GM18867 (cell line): ENCODE measurements around the gene VGLL4.
A peak's percentile ranks its signal among the peaks of the same experiment; 100 is the strongest.
"Not testable (repeated sequence)": the region's sequence is repeated elsewhere in the genome, so short reads cannot be mapped to it uniquely, and the experiment has no call there.

Experiments
- ATAC-seq: cut with Tn5 transposase; IDR thresholded peaks from one replicate; pipeline ENCODE4 v1.9.1; 2021; ENCODE audit warnings: mild to moderate bottlenecking, moderate library complexity; ENCODE audit not compliant: unreplicated experiment

Gene VGLL4

DNA sequence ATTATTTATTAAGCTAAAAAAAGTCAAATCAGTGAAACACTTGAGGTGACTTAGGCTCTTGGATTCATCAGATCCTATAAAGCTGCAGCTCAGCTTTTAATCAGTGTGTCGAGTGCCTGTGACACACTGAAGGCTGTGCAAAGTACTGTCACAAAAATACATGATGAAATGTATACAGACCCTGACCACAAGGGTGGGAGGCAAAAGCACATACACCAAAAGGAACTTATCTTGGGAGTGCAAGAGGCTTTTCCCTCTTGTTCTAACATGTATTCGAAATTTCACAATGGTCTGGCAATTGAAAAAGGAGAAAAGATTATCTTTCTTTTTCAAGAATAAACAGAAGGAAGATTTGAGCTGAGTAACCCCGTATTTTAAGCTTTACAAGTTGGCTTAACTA is 35.9 kb downstream of the VGLL4 start:
- ATAC-seq, result no peak

DNA sequence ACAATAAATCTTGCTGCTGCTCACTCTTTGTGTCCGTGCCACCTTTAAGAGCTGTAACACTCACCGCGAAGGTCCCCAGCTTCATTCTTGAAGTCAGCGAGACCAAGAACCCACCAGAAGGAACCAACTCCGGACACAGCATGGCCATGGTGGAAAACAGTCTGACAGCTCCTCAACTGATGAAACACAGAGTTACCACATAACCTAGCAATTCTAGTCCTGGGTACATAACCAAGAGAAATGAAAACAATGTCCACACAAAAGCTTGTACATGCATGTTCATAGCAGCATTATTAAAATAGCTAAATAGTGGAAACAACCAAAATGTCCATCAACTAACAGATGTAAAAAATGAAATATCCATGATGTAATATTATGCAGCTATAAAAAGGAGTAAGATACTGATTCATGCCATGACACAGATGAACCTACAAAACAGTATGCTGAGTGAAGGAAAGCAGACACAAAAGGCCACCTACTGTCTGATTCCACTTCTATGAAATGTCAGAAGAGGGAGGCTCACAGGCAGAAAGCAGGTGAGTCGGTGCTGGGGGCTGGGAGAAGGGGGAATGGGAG is 36.8 kb downstream of the VGLL4 start:
- no peak for ATAC-seq

GRCh38 chr3:11606090-11606784 is 37.5 kb downstream of the VGLL4 start:
- no peak for ATAC-seq

DNA sequence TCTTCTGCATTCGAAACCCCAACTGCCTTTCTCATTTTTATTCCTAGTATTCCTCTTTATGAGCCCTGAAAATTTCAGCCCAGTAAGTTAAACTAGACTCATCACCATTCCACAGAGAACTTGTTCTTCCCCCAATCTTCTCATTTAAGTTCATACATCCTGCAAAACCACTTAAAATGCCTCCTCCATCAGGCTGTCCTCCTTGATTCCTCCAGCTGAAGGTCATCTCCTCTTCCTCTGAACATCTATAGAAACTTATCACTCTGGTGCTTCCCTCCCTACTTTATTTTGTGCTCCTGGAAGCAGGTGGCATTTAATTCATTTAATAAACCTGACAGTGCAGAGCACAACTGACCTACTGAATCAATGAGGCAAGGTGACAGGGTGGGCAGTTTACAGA is 38.3 kb downstream of the VGLL4 start:
- ATAC-seq, result no peak

GRCh38 chr3:11604139-11604892 is 39.4 kb downstream of the VGLL4 start:
- ATAC-seq, result no peak

- no peak for ATAC-seq
Measured at GRCh38 chr3:11603628-11604027, 40.1 kb downstream of the VGLL4 start.

- ATAC-seq, result no peak
Measured at GRCh38 chr3:11602886-11603527, 40.7 kb downstream of the VGLL4 start.

DNA sequence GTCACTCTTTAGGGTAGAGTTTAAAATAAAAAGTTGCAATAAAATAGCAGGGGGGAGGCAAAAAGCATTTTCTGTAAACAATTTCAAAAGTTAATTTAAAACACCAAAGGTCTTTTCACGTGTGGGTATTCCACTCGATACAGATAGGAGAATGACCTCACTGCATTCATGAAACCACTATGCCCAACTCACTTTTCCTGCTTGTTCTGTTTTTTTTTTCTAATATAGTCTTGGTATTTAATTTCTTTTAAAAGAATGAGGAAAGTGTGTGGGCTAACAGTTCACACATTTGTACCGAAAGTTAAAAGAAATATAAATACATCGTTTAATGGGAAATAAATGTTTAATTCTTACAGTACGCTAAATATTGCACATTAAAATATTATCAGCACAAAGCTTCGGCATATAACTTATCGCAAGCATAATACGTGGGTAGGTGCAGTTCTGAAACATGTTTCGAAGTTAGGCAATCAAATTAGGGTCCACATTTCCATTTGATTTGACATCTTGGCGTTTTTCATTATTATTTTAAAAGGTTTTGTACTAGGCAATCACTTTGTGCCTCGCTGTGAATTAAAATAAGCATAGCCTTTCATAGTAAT is 41.4 kb downstream of the VGLL4 start:
- ATAC-seq, result no peak

- ATAC-seq, result peak; percentile 89
Measured at GRCh38 chr3:11601446-11602238, 42.1 kb downstream of the VGLL4 start.

DNA sequence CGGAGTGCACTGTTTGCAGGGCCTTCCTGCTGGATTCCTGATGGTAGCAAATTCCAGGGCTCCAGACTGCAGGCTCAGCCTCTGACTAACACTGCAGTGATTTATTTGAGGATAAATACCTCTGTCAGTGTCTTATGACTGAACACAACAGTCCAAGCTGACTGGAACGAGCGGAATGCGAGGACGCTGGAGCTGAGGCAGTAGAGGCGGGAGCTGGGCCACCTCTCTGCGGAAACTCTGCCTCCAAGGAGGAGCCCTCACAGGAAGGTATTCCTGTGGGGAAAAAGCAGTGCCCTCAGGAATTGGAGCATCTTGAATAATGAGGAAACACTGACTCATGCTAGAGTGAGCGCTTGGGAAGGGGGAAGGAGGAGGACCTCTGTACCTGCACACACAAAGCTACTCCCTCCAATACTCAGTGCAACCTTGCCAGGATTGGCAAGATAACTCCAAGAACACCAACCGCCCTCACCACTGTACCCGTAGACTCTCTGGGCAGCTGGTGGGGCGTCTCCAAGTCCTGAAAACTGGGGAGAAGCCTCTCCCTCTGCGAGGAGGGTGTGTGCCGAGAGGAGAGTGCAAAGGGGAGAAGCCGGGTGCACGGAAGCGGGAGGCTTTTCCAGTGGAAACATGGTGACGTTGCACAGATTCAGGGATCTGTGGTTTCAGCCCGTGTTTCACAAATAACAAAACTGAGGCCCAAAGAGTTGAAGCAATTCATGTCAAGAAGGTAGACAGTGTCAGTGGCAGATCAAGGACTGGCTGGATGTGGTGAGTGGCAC is 43.0 kb downstream of the VGLL4 start:
- no peak for ATAC-seq

DNA sequence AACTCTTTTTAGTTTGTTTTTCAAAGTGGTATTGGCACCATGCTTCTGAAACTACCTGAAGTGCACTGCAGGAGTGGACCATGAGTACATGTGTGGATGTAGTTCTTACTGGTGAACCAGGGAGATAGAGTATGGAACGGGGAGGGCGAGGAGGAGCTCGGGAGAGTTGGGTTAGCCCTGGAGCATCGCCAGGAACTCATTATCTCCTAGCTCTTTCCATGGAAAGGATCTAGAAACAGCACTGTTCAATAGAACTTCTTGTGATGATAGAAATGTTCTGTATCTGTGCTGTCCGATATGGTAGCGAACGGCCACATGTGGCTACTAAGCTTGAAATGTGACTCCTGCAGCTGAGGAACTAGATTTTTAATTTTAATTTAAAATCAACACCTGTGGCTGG is 47.3 kb downstream of the VGLL4 start:
- ATAC-seq, result no peak

GRCh38 chr3:11595024-11595423 is 48.7 kb downstream of the VGLL4 start:
- not testable (repeated sequence) for ATAC-seq

DNA sequence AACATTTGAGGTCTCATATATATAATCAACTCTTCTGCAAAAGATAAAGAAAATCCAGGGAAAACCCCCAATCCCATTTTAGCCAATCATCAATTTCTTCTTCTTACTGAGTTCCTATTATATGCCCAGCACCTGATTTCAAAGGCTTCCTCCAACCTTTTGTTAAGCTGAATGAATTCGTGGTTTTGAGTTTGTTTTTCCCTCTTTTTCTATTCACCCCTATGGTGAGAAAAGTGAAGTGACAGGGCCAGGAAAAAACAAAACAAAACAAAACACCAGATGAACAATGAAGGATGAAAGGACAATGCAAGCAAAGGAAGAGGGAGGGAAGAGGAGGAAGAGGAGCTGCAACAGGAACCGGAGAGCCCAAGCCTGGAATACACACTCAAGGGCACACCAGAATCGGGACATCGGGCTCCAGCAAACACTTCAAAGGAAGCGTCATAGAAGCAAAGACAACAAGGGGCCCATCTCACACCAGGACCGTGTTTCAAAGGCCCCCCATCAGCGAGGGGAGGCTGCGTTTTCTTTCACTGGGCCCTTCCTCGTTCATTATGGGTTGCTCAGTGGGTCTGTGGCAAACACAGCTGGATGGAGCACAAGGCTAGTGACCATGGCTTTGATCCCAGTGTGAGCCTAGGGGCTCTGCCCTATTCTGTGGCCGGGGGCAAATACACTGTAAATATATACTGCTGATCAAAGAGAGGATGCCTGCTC is 50.2 kb downstream of the VGLL4 start:
- ATAC-seq, result no peak

- ATAC-seq, result no peak
Measured at GRCh38 chr3:11592445-11593298, 51.0 kb downstream of the VGLL4 start.

DNA sequence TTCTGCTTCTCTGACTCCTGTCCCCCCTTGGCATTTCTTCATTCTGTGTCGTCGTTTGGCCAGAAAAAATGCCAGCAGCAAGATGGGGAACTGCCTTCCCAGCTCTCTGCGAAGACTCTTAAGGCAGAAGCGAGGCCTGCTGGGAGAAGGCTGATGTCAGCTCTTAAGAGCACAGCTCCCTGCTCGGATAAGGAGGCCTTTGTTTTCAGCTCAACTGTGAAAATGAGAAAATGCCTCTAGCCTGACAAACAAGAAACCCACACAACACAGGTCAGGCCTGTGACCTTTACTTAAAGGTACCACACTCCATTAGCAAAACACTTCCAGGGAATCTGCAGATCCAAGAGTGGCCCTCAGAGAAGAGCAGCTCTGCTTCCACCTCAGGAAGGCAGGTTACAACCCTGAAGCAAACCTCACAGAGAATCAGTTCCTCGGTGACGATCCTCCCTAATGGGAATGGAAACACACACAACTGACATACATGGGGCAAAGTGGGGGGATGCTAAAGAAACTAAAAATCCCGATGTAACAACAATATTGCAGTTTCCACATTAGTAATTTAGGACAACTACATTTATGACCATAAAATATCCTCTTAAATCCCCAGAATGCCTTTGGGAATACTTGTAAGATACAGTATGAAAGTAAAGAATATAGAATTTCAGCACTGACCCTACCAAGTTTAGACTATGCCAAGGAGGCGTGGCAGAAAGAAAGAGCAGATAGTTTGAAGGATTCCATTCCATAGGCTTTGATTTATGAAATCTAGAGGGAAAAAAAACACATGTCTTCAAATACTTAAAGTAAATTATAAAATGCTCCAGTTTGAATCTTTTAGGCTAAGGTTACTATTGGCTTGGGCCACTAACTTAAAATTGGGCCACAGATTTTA is 52.1 kb downstream of the VGLL4 start:
- no peak for ATAC-seq

GRCh38 chr3:11591002-11591355 is 52.7 kb downstream of the VGLL4 start:
- no peak for ATAC-seq

GRCh38 chr3:11589706-11590105 is 54.0 kb downstream of the VGLL4 start:
- no peak for ATAC-seq
